ENCODE data around the gene CMPK1.
"Not testable (repeated sequence)": the region's sequence is repeated elsewhere in the genome, so short reads cannot be mapped to it uniquely, and the experiment has no call there.

The CMPK1 gene, protein sequence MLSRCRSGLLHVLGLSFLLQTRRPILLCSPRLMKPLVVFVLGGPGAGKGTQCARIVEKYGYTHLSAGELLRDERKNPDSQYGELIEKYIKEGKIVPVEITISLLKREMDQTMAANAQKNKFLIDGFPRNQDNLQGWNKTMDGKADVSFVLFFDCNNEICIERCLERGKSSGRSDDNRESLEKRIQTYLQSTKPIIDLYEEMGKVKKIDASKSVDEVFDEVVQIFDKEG

DNA sequence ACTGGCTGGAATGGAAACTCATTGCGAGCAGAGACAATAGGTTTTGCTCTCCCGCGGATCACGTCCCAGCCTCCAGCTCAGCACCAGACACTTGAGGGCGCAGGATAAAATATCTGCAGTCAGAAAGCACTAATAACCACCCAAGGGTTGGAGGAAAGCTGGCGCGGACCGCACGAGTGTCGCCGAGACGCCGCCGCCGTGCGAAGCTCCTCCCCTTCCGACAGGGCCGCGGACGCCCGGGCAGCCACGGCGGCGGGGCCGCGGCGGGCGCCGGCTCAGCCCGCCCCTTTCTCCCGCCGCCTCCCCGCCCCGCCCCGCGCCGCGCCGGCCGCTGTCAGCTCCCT, at the start of gene CMPK1:
Gene CMPK1 (plus strand): TSS at position 213 of the 344 bp plus-strand sequence. CDS start 156 bp downstream, outside the sequence.
- peak; percentile 60 for DNase-seq

DNA sequence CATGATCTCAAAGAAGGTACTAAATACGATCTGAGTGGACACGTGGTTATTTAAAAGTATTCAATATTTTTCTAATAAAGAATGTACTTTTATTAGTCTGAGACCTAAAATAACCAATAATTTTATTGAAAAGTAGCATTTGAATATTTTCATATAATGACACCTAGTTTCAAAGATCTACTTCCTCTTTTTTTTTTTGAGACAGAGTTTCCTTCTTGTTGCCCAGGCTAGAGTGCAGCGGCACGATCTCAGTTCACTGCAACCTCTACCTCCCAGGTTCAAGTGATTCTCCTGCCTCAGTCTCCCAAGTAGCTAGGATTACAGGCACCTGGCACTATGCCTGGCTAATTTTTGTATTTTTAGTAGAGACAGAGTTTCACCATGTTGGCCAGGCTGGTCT, 45.5 kb upstream of the CMPK1 start:
- DNase-seq: not testable (repeated sequence)

DNA sequence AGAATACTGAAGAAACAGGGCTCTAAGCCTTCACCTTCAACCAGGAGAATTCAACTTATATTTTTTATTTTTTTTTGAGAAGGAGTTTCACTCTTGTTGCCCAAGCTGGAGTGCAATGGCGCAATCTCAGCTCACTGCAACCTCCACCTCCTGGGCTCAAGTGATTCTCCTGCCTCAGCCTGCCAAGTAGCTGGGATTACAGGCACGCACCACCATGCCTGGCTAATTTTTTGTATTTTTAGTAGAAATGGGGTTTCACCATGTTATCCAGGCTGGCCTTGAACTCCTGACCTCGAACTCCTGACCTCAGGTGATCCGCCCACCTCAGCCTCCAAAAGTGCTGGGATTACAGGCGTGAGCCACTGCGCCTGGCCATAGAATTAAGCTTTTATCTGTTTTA, 38.7 kb upstream of the CMPK1 start:
- DNase-seq: not testable (repeated sequence)

DNA sequence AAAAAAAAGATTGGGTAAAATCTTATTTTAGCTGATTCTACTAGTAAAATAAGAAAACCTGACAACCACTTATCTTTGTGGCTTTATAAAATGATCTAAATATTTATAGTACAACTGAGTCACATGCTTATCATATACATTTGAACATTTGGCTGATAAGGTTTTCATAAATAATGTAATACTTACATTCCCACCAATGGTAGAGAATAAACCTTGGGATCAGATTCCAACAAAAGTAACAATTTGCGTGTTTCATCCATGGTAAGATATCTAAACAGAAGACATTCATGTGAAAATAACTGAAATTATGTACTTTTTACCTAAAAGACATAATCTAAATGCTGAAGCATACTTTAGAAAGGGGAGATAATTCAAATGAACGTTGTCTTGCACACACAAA, 38.0 kb upstream of the CMPK1 start:
- DNase-seq: no peak

DNA sequence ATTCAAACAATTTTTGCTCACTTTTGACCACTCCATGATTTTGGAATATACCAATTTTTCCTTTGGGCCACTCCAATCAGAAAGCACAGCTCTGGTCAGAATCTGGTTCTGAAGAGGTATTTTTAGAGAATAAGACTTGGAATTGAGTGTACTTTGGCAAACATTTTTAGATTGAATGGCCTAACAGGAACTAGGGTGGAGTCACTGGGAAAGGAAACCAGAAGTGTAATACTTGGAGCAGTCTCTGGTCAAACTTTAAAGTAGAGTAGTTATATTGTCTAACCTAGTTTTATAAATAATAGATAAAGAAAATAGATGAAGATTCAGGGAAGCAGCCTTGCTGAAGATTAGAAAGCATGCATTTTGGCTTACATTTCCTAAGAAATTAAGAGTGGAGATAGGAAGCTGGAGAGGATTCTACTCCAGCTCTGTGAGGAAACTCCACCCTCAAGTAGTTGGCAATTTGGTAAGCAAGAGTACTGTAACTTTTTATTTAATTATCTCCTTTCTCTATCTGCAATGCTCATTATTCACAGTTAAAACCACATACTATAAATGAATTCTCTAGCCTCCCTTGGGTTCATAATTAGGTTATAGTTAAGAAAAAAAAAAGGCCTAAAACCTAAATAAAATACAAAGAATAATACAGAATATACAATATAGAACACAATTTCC, 35.4 kb upstream of the CMPK1 start:
- DNase-seq: no peak

DNA sequence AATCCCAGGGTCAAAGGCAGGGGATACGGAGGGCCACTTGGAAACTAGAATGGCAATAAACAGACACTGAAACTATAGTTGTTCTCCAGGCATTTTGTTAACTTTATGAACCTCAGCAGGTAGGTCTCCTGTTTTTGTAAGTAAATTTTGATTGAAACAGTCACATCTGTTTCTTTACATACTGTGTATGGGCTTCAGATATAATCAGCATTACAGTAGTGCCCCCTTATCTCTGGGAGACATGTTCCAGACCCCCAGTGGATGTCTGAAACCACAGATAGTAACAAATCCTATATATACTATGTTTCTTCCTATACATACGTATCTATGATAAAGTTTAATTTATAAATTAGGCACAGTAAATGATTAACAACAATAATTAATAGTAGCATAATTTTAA, 31.1 kb upstream of the CMPK1 start:
- DNase-seq: no peak

DNA sequence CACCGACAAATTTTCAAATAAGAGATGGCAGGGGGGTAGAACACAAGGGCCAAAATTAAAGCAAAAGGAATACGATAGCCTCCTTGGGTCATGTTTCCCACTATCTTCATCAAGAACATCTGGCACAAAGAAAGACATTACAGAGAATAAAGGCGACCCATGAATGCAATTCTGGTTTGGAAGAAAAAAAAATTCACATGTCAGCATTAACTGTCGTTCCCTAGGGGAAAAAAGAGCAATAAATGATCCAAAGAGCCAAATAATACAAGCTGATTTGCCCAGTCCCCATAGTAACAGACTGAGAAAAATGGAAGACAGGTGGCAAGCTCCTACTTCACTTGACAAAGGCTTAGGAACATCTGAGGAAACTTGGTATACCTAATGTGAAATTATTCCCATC, 24.2 kb upstream of the CMPK1 start:
- peak; percentile 69 for DNase-seq

DNA sequence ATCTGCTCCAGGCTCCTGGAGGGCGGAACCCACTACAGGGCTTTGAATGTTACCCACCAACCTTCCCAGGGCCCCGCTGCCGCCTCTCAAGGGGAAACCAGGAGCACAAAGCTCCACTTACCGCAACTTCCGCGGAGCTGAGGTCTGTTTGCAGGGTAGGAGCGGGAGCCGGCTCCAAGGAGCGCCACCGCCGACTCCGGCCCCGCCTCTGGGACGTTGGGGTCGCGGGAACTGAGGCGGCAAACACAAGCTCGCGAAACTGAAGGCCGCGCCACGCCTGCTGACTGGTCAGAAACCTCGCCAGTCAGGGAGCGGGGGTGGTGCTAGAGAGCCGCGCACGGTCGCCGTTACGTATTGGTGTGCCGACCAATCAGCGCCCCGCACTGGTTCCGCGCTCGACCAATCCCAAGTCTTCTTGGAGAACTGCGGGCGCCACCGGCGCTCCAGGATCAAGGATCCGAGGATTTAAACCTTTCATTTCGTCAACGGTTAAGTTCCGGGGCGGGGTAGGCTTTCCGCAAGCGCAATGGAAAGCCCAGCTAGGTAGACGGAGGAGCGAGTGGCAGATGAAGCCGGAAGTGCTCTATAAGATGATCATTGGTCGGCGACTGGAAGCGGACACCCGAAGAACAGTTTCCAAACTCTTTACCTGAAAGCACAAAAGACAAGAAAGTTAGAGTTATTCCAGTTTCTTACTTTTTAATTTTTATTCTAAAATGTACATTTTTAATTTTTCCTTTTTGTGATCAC, 19.5 kb upstream of the CMPK1 start, which contains the start of gene STIL:
Gene STIL (minus strand): TSS at position 233 of the 750 bp plus-strand sequence. CDS start 3,828 bp downstream, outside the sequence.
- DNase-seq: peak; percentile 98

DNA sequence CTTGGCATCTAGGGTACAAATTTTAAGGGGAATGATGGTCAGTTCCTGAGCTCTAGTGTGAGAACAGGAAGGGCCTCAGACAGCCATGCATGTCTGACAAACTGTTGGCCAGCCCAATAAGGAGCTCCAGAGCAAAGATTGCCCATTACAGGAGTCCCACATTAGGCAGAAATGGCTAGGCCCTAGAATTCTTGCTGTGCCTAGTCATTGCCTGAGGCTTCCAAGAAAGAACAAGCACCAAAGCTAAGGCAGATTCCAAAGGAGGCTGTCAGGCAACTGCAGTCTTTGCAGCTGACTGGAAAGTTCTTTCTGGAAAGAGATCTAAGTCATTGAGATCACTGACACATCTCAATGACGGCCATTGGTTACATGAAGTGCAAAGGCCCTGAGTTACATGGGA, 15.7 kb upstream of the CMPK1 start:
- no peak for DNase-seq

DNA sequence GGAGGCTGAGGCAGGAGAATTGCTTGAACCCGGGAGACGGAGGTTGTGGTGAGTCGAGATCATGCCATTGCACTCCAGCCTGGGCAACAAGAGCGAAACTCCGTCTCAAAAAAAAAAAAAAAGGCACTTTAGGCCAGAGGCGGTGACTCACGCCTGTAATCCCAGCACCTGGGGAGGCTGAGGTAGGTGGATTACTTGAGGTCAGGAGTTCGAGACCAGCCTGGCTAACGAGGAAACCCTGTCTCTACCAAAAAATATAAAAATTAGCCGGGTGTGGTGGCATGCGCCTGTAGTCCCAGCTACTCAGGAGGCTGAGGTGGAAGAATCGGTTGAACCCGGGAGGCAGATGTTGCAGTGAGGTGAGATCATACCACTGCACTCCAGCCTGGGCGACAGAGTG, 13.6 kb upstream of the CMPK1 start:
- DNase-seq: not testable (repeated sequence)

DNA sequence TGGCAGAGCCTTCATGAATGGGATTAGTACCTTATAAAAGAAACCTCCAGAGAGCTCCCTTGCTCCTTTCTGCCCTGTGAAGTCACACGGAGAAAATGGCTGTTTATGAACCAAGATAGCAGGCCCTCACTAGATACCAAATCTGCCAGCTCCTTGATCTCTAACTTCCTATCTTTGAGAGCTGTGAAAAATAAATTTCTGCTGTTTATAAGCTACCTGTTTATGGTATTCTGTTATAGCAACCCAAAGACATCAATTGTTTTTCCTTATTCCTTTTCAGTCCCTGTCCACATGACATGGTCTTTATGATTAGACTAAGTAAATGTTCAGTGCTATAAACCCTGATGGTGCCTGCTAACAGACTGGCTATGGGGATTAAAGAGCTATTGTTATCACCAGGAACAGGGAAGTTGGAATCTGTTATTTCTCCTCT, 10.0 kb upstream of the CMPK1 start:
- no peak for DNase-seq

DNA sequence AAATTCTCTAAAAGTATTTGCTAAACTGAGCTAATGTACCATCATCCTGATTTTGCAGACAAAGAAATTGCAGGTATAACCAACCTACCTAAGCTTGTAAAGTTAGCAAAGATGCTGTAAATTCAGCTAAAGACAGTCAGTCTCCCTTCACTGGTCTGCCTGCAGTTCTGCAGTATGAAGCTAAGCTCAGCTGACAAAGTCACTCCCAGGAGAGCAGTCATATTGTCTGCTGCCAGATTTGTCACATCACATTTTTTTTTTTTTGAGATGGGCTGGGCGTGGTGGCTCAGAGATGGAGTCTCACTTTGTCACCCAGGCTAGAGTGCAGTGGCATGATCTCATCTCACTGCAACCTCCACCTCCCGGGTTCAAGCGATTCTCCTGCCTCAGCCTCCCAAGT, 8.9 kb upstream of the CMPK1 start:
- DNase-seq: no peak

DNA sequence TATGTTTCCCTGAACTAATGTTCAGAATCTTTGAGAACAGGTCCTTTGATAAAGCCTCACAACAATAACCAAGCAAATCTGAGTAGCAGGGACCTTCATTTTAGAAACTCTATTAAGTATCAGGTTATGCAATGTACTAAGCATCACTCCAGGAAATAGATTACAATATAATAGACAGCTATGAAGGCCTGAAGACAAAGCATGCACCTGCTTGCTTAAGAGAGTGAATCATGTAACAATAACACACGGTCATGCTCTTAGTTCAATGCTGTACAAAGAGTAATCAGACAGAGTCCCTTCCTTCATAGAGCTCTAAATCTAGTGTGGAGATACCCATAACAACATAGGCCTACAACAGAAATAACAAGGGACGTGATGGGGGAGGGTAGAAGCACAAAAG, 8.1 kb upstream of the CMPK1 start:
- no peak for DNase-seq

DNA sequence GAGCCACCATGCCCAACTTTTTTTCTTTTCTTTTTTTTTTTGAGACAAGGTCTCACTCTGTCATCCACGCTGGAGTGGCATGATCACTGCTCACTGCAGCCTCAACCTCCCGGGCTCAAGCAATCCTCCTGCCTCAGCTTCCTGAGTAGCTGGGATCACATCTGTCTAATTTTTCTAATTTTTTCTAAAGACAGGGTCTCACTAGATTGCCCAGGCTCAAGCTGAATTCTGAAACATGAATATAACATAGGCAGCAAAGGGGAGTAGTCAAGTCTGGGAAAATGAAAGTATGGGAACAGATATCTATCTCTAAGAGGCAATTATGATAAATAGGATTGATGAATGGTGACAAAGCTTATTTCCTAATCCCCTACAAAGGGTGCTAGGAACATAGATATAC, 7.3 kb upstream of the CMPK1 start:
- DNase-seq: no peak

DNA sequence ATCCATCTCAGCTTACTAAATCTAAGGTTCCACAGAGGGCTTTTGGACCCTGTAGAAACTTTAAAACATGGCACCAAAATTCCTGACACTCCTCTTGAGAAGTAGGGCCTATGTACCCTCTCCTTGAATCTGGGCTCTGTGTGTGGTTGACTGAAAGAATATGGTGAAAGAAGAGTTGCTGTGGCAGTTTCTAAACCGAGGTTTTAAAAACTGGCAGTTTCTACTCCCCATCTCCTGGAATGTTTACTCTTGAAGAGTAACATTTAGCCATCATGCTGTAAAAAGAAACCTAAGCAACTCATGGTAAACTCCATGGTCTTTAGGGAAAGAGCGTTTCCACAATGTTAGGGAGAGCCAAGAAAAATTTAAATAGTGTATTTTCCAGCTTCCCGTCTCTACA, 4.6 kb upstream of the CMPK1 start:
- DNase-seq: no peak

DNA sequence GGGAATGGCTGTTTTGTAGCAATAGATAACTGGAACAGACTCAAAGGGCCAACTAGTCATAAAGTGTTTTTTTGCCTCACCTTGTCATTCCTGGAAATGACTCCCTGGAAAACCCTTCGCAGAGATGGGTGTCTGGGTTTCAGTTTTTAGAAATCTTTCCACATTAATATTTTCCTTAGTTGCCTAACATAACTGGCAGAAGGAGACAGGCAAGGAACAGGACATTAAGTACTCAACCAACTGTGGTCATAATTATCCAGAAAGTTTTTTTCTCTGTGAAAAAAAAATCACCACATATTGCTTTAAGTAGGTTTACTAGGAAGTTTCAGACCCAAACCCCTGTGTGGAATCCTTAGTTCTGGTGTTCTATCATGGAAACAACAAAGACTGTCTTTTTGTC, 3.4 kb upstream of the CMPK1 start:
- DNase-seq: no peak

DNA sequence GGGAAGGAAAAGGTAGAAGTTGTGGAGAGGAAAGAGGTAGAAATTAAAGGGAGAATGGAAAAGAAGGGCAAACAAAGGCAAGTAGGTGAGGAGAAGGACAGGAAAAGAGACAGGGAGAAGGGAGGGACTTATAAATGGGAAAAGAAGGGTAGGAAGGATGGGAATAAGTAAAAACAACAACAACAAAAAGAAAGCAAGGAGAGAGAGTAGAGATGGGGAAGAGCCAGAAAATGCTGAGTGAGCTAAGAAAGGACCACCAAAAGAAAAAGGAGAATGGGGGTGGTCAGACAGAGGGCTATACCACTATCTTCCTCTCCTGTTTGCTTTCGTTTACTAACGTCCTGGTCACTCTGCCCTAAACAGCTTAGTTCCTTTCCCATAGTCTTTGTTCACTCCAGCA, 1.7 kb upstream of the CMPK1 start:
- no peak for DNase-seq

DNA sequence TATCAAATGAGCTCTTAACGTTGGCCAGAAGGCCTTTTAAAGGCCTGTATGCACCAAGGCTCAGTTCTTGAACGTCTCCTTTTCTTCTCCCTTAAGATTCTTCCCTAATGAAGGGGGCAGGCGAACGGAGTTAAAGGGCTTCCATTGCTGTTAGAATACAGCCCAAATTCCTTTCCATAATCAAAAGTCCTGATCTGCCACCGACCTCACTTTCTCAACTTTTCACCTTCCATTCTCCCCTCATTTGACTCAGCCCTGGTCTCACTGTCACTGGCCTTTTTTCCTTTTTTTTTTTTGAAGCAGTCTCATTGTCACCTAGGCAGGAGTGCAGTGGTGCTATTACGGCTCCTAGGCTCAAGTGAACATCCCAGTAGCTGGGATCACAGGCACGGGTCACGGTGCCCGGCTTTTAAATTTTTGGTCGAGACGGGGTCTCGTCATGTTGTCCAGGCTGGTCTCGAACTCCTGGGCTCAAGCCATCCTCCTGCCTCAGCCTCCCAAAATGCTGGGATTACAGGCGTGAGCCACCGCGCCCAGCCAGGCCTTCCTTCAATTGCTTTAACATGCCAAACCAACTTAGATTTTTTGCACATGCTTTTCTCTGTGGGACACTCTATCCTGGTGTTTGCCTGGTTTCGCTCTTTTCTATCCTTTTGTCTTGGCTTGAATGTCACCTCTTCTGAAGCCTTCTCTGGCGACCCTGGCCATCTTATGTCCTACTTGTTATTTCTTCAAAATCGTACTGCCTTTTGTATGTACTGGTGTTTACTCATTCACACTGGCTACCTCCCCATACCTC, 612 bp upstream of the CMPK1 start:
- no peak for DNase-seq

DNA sequence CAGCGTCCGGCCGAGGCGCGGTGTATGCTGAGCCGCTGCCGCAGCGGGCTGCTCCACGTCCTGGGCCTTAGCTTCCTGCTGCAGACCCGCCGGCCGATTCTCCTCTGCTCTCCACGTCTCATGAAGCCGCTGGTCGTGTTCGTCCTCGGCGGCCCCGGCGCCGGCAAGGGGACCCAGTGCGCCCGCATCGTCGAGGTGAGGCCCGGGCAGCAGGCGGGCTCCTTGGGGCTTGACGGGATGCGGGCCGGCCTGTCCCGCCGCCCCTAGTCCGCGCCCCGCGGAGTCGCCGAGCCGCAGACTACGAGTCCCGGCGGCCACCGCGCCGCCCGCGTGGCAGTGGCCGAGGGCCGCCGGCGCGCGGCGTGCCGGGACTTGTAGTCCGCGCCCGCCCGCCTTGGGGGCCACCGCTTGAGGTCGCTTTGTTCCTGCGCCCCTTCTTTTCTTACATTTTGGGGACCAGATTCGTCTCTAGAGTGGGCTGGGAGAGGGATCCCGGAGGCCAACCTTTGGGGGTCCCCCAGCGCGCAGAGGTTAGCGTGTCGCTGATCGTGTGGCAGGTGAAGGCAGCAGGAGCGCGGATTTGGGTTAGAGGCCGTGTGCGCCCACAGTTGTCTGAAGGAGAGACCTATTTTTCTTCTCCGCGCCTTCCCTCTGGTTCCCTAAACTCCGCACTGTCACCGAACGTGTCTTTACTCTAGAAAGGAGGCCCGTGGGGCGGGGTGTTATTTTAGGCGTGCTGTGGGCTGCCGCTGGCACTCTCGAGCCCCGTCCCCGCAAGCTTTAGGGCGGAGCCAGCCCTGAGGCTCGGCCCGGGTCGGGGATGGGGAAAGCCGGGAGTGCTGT, 553 bp downstream of the CMPK1 start:
- DNase-seq: no peak

DNA sequence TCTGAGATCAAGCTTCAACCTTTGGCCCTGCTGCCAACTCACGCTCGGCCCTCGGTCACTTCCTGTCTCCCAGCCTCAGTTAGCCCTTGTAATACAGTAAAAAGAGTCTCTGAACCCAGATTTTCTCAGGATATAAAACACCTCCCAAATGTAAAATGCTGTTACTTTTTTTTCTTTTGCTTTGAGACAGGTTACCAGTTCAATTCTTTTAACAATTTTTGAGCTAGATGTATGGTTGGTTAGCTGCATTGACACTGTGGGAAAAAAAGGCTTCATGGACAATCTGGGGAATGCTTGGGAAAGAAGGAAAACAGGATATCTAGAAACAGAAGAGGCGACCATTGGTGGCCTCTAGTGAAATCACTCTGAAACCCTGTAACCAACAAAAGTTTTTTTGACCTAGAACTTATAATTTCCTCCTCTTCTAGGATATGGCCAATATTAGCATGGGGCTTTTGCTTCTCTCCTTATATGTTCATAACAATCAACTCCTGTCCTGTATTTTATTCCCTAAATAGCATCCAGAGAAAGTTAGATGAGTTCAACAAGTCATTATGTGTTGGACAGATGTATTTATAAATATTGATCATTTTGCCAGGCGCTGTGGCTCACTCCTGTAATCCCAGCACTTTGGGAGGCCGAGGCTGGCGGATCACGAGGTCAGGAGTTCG, 1.3 kb downstream of the CMPK1 start:
- DNase-seq: no peak

DNA sequence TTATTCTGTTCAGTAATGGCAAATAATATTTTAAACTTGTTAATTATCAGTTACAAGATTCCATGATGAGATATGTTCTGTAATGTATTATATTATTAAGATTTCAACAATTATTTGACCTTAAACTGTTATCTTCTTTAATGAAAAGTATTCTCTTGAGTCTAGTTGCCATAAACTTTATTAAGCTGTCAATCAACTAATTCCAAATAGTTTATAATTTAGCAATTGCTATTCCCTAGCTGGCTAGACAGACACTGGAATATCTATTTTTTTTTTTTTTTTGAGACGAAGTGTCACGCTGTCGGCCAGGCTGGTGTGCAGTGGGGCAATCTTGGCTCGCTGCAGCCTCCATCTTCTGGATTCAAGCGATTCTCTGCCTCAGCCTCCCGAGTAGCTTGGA, 3.8 kb downstream of the CMPK1 start:
- no peak for DNase-seq

Measured in DMS 273 treated with DMSO at 0.1 percent for 48 hours (cell line).